Stomach (tissue), 4 donors: Measurements from ENCODE around the gene CDK5R2.

Experiments
- CTCF ChIP-seq, 7 experiments: fragments of 450-650 bp in 4 of 7; fragments of 200-600 bp in 3 of 7; sonication (generic) in 3 of 7; IDR thresholded peaks; one replicate each; pipeline ENCODE4 v1.5.1; 2016 to 2019; ENCODE audit warnings: antibody characterized with exemption in 7 of 7, control low read depth in 2 of 7, mild to moderate bottlenecking in 1 of 7
- EP300 ChIP-seq: sonication (generic); formaldehyde crosslinking; IDR thresholded peaks from one replicate; pipeline ENCODE4 v1.6.1; 2017; ENCODE audit warnings: antibody characterized with exemption
- POLR2A ChIP-seq, 4 donors: fragments of 450-650 bp; IDR thresholded peaks; one replicate each; pipeline ENCODE4 v1.6.1; 2016; ENCODE audit warnings: antibody characterized with exemption in 4 of 4, control low read depth in 2 of 4, mild to moderate bottlenecking in 1 of 4, moderate library complexity in 1 of 4
- POLR2AphosphoS5 ChIP-seq, 3 donors: sonication (generic); formaldehyde crosslinking; IDR thresholded peaks; one replicate each; pipeline ENCODE4 v1.6.1; 2016; ENCODE audit warnings: antibody characterized with exemption in 3 of 3

GRCh38 chr2:219009294-219009693 lies 49.8 kb downstream of the CDK5R2 start:
- TF ChIP-seq POLR2AphosphoS5 (IDR thresholded peaks at IDR 0.05) (no peak), POLR2A (IDR thresholded peaks at IDR 0.05) (no peak), CTCF (IDR thresholded peaks at IDR 0.05) (no peak), EP300 (no peak)
